Hepatocyte (in vitro differentiated cells): ENCODE measurements around the gene ASB1.

Experiments used
- EZH2phosphoT487 ChIP-seq: fragments of 200-600 bp; sonication (generic); IDR thresholded peaks from one replicate; pipeline ENCODE4 v1.6.1; 2018; ENCODE audit warnings: antibody characterized with exemption, mild to moderate bottlenecking, low read depth, moderate library complexity; ENCODE audit not compliant: unreplicated experiment, severe bottlenecking
- TF ChIP-seq, protein P1 (sequence below): fragments of 200-600 bp; sonication (generic); IDR thresholded peaks from 2 replicates; pipeline ENCODE4 v1.5.1; 2016; ENCODE audit warnings: antibody characterized with exemption, mild to moderate bottlenecking; ENCODE audit not compliant: poor library complexity

DNA sequence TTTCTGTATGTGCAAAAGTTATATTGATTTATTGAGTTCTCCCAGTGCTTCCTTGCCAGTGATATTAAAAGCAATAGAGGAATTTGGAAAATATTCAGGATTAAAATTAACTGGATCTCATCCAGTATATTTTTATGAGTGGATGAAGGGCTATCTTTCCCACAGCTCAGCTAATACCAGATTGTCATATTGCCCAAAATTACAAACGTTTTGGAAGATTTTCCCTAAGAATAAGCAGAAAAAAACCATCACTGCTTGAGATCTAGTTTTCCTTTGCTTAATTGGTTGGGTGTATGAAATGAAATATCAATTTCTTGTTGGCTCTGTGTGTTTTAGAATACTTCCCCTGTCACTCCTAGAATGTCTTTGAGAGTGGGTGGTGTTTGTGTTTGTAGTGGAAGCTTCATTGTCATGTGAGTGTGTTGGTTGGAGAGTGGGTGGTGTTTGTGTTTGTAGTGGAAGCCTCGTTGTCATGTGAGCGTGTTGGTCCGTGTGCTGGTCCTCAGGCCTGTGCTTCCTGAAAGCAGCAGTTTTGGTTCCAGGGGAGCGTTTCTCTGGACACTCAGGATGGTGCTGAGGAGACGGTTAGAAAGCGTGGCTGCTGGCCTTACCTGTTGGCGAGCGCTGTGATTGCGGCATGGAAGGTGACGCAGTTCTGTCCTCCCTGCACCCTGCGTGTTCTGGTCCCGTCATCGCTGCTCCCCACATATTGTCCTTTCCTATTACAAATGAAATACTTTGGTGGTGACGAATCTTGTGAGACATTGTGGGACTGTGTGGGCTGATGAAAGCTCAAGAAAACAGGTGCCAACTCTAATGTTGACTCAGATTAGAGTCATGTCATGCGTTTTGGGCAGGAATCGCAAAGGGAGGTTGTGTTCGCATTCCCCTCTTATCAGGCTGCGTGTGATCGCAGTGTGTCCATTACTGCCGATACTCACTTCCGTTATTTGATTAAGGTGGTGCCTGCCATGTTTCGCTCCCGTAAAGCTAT, 12.4 kb downstream of the ASB1 start:
- no peak for TF ChIP-seq EZH2phosphoT487
- TF ChIP-seq, protein P1, sequence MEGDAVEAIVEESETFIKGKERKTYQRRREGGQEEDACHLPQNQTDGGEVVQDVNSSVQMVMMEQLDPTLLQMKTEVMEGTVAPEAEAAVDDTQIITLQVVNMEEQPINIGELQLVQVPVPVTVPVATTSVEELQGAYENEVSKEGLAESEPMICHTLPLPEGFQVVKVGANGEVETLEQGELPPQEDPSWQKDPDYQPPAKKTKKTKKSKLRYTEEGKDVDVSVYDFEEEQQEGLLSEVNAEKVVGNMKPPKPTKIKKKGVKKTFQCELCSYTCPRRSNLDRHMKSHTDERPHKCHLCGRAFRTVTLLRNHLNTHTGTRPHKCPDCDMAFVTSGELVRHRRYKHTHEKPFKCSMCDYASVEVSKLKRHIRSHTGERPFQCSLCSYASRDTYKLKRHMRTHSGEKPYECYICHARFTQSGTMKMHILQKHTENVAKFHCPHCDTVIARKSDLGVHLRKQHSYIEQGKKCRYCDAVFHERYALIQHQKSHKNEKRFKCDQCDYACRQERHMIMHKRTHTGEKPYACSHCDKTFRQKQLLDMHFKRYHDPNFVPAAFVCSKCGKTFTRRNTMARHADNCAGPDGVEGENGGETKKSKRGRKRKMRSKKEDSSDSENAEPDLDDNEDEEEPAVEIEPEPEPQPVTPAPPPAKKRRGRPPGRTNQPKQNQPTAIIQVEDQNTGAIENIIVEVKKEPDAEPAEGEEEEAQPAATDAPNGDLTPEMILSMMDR, result no peak
